Measurements from ENCODE around the gene OR10R2.
A peak's percentile ranks its signal among the peaks of the same experiment; 100 is the strongest.
"Not testable (repeated sequence)": the region's sequence is repeated elsewhere in the genome, so short reads cannot be mapped to it uniquely, and the experiment has no call there.

The OR10R2 gene, protein sequence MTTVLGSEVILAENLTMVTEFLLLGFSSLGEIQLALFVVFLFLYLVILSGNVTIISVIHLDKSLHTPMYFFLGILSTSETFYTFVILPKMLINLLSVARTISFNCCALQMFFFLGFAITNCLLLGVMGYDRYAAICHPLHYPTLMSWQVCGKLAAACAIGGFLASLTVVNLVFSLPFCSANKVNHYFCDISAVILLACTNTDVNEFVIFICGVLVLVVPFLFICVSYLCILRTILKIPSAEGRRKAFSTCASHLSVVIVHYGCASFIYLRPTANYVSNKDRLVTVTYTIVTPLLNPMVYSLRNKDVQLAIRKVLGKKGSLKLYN

DNA sequence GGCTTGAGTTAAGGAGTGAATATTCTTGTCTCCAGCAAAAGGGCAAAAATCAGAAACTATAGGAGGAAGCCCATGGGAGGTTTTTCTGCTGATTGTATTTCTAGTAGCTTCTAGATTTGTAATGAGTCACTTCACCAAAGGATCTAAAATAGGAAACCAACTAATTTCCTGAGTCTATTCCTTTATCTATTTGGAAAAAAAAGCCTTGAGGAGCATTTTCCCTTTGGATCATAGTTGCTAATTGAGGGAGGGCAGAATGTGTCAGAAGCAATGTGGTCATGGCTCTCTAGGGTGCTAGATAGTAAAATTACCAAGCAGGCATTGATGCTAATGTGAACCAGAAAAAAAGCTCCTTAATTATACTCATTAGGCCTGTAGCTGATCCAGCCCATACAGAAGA, at the start of gene OR10R2:
Gene OR10R2, plus strand, starts transcription at position 301 of the 400 bp plus-strand sequence. CDS start 106 bp downstream, outside the sequence.
- DNase-seq (ENCODE audit: low read depth in 2 of 2, low spot score in 1 of 2) = no peak

DNA sequence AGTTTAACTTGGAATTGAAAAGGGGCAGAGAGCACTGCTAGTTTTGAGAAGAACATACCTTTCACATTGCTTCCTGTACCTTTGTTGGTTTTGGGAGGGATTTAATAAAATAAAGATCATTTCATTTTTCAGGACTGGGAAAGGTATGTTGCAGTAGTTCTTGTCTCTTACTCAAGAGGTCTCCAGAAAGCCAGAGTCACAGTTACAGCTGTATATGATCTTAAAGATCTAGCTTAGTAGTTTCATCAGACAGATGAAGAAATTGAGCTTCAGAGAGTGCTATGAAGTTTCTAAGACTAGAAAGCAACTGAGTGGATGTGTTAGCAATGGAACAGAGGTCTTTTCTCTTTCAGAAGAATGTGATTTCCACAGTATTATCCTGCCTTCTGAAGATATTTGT, 47.0 kb upstream of the OR10R2 start:
- DNase-seq (ENCODE audit: low read depth in 2 of 2, low spot score in 1 of 2) = no peak

DNA sequence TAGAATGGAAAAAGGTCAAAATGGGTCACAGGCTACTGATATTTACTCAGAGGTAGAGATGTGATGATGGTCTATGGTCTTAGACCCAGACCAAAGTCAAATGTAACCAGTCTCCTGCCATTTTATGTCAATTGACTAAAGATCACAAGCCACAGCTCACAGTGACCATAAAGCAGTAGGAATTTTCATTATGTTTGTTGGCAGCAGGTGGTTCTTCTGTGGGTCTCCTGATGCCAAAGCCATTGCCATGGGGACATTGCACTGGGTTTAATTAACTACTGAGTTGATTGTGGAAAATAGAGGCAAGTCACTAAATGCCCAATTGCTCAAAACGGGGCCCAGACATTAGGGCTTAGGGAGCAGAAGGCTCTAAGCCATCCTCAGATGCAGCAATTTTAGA, 45.9 kb upstream of the OR10R2 start, which contains the start of gene OR10K2:
Gene OR10K2, minus strand, starts transcription at position 101 of the 400 bp plus-strand sequence. CDS start 5,371 bp downstream, outside the sequence.
- DNase-seq (ENCODE audit: low read depth in 2 of 2, low spot score in 1 of 2) = no peak

DNA sequence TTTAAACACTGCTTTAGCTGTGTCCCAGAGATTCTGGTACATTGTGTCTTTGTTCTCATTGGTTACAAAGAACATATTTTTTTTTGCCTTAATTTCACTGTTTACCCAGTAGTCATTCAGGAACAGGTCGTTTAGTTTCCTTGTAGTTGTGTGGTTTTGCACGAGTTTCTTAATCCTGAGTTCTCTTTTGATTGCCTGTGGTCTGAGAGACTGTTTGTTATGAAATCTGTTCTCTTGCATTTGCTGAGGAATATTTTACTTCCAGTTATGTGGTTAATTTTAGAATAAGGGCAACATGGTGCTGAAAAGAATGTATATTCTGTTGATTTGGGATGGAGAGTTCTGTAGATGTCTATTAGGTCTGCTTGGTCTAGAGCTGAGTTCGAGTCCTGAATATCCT, 41.9 kb upstream of the OR10R2 start:
- DNase-seq (ENCODE audit: low read depth in 2 of 2, low spot score in 1 of 2) = not testable (repeated sequence)

DNA sequence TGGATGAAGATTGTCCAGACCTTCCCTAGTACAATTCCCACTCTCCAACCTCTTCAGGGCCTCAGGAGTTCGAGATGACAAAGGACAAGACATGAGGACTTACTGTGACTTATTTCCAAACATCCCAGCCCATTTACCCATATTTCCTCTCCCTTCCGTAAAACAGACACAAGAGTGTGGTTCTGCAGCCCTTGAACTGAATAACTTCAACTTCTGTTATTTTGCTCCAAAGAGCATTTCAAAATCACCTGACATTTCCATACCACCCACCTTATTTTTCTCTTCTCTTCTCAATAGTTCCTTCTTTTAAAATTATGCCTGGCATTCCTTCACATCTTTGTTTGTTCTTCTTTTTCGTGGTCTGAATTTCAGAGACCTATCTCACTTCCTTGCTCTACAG, 37.3 kb upstream of the OR10R2 start:
- no peak for DNase-seq (ENCODE audit: low read depth in 2 of 2, low spot score in 1 of 2)

DNA sequence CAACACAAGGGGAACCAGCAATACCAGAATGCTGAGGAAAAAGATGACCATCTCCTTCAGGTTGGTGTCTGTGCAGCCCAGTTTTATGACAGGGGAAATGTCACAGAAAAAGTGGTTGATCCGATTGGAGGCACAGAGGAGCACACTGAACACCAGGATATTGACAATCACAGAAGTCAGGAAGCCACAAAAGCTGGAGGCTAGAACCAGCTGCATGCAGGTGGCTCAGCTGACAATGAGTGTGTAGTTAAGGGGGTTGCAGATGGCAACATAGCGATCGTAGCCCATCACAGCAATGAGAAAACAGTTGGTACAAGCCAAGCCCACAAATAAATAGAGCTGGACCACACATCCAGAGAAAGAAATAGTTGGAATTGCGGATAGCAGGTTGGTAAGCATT, 26.6 kb upstream of the OR10R2 start:
- DNase-seq (ENCODE audit: low read depth in 2 of 2, low spot score in 1 of 2) = no peak

DNA sequence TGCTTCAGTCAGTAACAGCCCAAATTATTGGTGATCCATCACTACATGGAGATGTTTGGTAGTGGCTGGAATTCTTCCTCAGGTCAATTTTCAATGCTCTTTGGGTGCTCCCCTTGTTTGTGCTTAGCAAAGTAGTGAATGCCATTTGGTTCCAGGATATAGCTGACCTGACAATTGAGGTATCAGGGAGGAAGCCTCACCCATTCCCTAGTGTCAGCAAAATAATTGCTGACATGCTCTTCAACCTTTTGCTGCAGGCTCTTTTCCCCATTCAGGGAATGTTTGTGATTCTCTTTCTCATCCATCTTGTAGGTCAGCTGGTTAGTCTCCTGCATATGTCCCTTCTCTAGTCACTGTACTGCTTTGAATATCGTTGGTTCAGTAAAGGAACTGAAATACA, 17.5 kb upstream of the OR10R2 start:
- no peak for DNase-seq (ENCODE audit: low read depth in 2 of 2, low spot score in 1 of 2)

DNA sequence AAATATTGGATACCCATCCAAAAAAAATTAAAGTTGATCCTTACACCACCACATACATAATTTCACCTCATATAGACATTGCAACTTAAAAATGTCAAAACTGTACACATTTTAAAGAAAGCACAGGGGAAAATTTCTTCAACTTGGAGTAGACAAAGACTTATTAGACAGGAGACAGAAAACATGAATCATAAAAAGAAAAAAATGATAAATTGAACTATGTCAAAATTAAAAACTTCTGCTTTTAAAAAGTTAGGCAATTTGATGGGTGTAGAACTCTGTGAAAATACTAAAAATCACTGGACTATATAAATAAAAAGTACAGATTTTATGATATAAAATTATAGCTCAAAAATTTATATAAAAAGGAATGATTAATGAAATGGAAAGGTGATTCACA, 14.8 kb upstream of the OR10R2 start:
- no peak for DNase-seq (ENCODE audit: low read depth in 2 of 2, low spot score in 1 of 2)

DNA sequence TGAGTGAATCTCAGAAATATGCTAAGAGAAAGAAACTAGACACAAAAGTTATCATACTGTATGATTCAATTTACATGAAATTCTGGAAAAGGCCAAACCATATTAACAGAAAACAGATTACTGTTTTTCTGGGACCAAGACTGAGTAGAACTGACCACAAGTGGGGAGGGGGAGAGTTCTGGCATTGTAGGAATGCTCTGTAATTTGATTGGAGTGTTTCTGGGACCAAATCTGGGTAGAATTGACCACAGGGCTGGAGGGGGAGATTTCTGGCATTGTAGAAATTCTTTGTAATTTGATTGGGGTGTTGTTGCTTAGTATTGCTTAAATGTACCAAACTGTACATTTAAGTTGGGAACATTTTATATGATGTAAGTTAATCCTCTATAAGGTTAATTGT, 13.8 kb upstream of the OR10R2 start:
- DNase-seq (ENCODE audit: low read depth in 2 of 2, low spot score in 1 of 2) = no peak

DNA sequence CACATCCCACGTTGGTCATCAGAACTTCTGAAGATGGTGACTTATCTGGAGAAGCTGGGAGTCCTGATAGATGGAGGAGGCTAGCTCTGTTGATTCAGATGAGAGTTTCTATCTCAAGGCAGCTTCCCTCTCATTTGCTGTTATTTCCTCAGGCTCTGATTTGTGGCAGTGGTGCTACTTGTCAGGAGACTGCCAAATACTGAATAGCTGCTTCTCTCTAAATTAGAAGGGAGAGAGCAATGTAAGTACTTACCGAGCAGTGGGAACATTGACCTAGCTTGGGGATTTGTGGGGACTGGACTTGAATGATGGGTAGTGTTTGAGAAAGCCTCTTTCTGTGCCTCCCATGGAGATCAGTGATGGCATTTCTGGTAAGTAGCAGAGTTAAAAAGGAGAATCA, 10.5 kb upstream of the OR10R2 start, which contains the start of gene OR10K1:
Gene OR10K1, plus strand, starts transcription at position 301 of the 400 bp plus-strand sequence. CDS start 3,728 bp downstream, outside the sequence.
- DNase-seq (ENCODE audit: low read depth in 2 of 2, low spot score in 1 of 2) = no peak

DNA sequence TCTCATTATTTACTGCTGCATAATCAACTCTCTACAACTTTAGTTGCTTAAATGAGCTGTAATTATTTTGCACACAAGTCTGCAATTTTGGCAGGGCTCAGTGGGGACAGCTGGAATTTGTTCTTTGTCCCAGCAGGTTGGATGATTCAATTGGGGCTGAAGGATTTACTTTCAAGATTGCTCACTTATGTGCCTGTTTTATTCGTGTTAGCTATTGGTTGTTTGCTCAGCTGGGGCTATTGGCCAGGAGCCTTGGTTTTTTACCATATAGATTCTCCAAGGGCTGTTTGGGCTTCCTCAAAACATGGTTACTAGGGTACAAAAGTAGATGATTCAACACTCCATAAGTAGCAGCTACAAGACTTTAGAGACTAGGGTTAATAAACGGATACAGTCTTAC, 13.4 kb downstream of the OR10R2 start:
- DNase-seq (ENCODE audit: low read depth in 2 of 2, low spot score in 1 of 2) = no peak

DNA sequence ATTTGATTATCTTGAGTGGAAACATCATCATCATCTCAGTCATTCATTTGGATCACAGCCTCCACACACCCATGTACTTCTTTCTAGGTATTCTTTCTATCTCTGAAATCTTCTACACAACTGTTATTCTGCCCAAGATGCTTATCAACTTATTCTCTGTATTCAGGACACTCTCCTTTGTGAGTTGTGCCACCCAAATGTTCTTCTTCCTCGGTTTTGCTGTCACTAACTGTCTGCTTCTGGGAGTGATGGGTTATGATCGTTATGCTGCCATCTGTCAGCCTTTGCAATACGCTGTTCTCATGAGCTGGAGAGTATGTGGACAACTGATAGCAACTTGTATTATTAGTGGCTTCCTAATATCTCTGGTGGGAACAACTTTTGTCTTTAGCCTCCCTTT, 19.3 kb downstream of the OR10R2 start:
- no peak for DNase-seq (ENCODE audit: low read depth in 2 of 2, low spot score in 1 of 2)

DNA sequence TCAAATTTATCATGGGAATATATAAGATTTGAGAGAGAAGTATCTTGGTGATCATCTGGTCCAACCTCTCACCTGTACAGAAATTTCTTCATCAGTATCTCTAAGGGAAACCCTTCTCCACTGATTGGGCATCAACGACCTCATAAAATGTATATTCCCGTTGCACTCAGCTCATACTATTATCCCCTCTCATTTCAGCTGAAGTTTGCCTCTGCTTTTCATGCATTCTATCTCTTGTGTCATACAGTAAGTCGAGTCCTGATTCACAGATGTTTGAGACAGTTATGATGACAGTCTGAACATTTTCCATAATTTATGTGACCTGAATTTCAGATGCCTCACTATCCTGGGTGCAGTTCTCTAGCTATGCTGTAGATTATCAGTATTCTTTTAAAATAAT, 21.0 kb downstream of the OR10R2 start:
- DNase-seq (ENCODE audit: low read depth in 2 of 2, low spot score in 1 of 2) = no peak

DNA sequence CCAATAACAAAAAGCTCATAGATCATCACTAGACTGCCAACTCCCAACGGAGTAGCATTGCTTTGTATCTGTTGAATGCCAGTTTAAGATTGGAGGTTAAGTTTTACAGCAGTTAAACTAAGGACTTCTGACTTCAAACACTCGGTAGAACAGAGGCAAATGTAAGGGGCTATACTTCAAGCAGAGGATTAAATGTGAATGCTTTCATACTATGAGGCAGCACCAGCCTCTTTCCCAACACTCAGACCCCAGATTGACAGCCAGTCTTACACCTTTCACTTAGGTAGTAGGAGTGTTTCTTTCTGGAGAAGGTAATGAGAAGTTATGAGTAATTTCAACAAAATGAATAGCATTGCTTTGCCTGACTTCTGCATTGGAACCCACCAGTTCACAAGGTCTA, 22.8 kb downstream of the OR10R2 start:
- DNase-seq (ENCODE audit: low read depth in 2 of 2, low spot score in 1 of 2) = no peak

DNA sequence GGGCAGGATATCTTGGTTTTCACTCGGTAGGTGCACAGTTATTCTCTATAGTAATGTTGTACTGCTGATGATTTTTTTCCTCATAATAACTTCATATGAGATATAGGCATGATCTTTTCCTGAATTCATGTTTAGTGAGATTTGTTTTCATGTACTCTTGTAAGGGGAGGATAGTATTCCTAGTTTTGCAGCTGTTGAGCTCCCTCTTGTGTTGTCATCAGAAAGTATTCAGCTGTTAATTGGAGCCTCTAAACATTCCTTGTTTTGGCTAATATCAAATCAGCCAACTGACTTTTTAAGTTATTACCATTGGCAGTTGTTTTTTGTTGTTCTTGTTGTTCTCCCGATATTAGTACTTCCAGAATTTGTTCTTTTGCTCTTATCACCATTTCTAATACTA, 24.4 kb downstream of the OR10R2 start:
- no peak for DNase-seq (ENCODE audit: low read depth in 2 of 2, low spot score in 1 of 2)

DNA sequence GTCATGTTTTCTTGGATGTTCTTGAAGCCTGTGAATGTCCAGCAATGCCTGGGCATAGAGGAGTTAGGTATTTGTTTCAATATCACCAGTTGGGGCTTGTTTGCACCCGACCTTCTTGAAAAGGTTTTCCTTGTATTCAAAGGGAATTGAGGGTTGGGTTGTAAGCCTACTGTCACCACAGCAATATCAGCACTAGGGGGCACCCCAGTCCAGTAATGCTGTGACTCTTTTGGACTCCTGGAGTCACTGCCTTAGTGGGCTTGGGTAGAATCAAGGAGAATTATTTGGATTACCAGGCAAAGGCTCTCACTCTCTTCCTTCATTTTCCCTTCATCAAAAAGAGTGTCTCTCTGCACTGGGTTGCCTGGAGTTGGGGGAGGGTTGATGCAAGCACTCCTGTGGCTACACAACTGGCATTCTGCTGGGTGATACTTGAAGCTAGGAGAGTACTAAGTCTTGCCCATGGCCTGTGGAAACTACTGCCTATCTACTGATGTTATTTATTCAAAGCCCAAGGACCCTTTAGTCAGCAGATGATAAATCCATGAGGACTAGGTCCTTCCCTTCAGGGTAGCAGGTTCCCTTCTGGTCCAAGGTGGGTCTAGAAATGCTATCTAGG, 34.5 kb downstream of the OR10R2 start:
- peak in 1 of 2 donors; percentile 1 for DNase-seq (ENCODE audit: low read depth in 2 of 2, low spot score in 1 of 2)

DNA sequence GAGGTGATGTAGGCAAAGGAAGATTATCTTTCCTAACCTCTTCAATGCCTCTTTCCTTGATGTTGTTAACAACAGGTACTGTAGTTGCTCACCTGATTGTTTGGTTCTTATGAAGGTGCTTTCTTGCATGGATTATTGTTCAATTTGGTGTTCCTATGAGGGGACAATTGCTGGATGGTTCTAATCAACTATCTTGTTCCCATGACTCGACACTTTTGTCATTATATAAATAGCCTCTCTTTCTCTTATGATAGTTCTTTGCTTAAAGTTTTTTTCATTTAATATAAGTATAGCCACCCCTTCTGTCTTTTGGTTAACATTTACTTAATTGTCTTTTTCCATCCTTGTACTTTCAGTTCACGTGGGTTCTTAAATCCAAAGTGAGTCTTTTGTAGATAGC, 35.5 kb downstream of the OR10R2 start:
- no peak for DNase-seq (ENCODE audit: low read depth in 2 of 2, low spot score in 1 of 2)

DNA sequence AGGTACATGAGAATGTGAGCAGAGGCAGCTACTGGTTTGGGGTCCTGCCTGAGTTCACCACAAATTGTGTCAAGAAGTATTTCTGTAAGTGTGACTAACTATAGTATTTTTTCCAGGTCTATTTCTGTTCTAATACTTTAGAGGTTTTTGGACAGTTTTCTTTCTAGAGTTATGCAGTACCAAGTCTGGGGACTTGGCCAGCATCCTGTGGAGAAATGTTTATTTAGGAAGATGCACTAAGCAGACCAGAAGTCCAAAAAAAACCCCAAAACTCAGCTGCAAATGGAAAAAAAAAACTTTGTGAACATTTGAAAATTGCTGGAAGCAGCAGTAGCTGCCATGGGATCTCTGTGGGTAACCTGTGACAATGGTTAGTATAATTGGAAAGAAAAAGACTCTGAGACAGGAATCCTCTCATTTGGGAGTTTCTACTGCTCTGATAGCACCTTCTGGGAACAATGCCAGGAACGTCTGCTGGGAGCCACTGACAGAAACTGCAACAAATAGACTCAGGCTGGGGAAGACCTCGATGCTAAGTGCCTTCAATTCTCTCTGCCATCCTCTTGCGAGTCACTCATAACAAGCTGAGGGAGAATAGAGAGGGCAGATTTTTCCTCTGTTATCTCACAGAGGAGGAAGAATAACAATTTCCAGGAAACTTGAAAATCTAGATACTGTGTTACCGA, 37.6 kb downstream of the OR10R2 start:
- DNase-seq (ENCODE audit: low read depth in 2 of 2, low spot score in 1 of 2) = no peak

DNA sequence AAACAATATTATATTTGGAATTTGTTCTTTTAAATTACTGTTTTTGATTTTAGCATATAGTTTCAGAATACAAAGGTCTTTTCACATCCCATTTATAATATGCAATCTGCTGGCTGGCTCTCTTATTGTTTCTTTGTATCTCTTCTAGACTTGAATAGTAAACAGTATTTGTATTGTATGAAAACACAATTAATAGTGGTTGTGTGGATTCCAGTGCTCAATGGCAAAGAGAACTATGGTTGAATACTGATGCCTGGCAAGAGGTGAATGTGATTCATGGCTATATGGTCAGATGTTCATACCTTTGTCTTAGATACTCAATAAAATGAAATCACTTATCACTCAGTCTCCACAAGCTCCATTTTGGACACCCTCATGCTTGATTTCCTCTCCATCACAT, 44.9 kb downstream of the OR10R2 start:
- no peak for DNase-seq (ENCODE audit: low read depth in 2 of 2, low spot score in 1 of 2)

DNA sequence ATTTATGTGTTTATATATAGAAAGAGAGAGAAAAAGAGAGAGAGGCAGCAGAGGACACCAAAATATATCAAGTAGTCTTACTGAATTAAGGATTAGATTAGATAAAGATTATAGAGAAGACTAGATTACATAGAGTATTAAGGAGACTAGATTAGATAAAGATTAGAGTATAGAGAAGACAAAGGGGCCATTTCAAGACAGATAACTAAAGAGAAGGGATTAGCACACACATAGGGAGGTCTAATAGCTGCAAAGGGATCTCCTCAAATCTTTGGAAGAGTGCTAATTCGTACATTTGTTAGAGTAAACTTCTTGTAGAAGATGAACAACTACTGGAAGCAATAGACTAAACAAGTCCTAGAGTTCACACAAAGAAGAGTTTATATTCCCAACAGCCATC, 48.0 kb downstream of the OR10R2 start:
- no peak for DNase-seq (ENCODE audit: low read depth in 2 of 2, low spot score in 1 of 2)

DNA sequence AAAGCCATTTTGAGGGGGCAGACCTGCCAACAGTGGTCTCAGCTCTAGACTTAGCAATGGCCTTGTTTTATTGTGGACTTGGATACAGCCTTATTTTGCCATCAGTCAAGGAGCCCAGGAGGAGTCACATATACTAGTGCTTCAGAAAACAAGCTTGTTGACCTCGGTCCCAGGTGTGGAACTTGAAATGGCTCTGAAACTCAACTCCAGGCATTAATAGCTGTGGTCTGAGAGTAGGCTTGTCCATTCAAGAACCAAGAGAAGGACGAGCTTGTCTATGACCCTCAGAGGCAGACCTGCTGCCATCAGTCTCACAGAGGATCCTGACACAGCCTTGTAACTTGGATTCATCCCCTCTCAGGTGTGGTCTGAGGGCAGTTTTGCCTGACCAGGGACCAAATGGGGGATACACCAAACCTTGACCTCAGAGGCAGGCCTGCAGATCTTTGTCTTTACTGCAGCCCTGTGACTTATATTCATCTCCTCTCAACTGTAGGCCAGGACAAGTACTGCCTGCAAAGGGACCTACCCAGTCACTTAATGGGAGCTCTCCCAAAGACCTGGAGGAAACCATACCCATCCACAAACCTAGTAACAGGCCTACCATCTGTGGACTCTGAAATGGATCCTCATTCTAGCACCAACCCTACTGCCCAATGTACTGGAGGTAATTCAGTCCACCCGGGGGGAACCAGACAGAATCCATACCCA, 49.1 kb downstream of the OR10R2 start:
- no peak for DNase-seq (ENCODE audit: low read depth in 2 of 2, low spot score in 1 of 2)

DNA sequence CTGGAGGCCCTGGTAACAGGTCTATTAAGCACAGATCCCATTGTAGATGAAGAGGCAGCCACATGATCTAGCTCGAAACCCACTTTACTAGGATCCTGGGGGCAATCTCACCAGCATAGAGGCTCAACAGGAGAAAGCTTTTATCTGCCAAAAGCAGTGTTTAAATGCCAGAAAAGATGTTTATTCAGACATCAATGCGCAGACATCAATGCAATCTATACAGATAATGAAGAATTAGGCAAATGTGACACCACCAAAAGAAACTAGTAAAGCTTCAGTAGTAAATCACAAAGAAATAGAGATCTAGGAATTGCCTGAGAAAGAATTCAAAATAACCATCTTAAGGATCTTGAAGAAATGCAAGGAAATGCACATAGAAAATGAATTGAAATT, 49.6 kb downstream of the OR10R2 start:
- no peak for DNase-seq (ENCODE audit: low read depth in 2 of 2, low spot score in 1 of 2)

Data from stimulated activated CD8-positive, alpha-beta memory T cell treated with anti-CD3 and anti-CD28 coated beads, Interleukin-4, amount 100 ng/mL, for 1 hour (primary cell).